Neural cell (in vitro differentiated cells): ENCODE measurements around the gene NTNG1.

Source experiments
- EP300 ChIP-seq: fragments of 450-650 bp; conservative IDR thresholded peaks from 2 replicates; pipeline ENCODE4 v1.6.1; 2014; ENCODE audit warnings: antibody characterized with exemption, mild to moderate bottlenecking, moderate library complexity; ENCODE audit not compliant: poor library complexity, severe bottlenecking
- EZH2 ChIP-seq: fragments of 200-600, 300-800 bp; shearing (Covaris generic), sonication (generic); IDR thresholded peaks from 2 replicates; pipeline ENCODE4 v1.6.1; 2014; ENCODE audit warnings: antibody characterized with exemption, low read length, borderline replicate concordance, mild to moderate bottlenecking; ENCODE audit not compliant: insufficient read depth, poor library complexity, severe bottlenecking
- POLR2AphosphoS5 ChIP-seq: IDR thresholded peaks from 2 replicates; pipeline ENCODE4 v1.6.1; 2012
- RAD21 ChIP-seq: fragments of 450-650 bp; conservative IDR thresholded peaks from 2 replicates; pipeline ENCODE4 v1.6.1; 2014; ENCODE audit warnings: antibody characterized with exemption, mild to moderate bottlenecking, moderate library complexity
- TAF1 ChIP-seq: IDR thresholded peaks from 2 replicates; pipeline ENCODE4 v1.6.1; 2012; ENCODE audit warnings: low read depth
- TF ChIP-seq, protein P1 (sequence below): fragments of 450-650 bp; IDR thresholded peaks from 2 replicates; pipeline ENCODE4 v1.5.1; 2014; ENCODE audit warnings: antibody characterized with exemption, mild to moderate bottlenecking, moderate library complexity; ENCODE audit not compliant: poor library complexity, severe bottlenecking

DNA sequence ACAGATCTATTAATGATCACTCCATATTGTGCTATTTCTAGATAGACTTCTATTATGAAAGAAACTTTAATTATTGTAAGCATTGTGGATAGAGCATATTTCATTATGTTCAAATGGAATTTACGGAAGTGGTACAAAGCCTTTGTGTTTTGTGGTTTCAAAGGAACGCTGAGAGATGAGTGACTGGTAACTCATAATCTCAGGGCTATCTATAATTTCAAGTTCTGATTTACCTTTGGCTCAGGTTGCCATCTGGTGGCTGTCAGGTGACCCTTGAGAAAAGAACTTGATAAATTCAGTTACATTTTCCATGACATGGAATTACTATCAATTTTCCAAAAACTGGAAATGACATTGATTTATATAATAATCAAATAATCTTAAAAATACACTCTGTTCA is 12.2 kb downstream of the NTNG1 start:
- no peak for TF ChIP-seq EZH2
- TF ChIP-seq, protein P1, sequence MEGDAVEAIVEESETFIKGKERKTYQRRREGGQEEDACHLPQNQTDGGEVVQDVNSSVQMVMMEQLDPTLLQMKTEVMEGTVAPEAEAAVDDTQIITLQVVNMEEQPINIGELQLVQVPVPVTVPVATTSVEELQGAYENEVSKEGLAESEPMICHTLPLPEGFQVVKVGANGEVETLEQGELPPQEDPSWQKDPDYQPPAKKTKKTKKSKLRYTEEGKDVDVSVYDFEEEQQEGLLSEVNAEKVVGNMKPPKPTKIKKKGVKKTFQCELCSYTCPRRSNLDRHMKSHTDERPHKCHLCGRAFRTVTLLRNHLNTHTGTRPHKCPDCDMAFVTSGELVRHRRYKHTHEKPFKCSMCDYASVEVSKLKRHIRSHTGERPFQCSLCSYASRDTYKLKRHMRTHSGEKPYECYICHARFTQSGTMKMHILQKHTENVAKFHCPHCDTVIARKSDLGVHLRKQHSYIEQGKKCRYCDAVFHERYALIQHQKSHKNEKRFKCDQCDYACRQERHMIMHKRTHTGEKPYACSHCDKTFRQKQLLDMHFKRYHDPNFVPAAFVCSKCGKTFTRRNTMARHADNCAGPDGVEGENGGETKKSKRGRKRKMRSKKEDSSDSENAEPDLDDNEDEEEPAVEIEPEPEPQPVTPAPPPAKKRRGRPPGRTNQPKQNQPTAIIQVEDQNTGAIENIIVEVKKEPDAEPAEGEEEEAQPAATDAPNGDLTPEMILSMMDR, result peak; percentile 47
- TF ChIP-seq EP300, result no peak
- no peak for TF ChIP-seq TAF1
- TF ChIP-seq RAD21, result peak; percentile 49
- no peak for TF ChIP-seq POLR2AphosphoS5
